ENCODE measurements around the gene SULT4A1.
A peak's percentile ranks its signal among the peaks of the same experiment; 100 is the strongest.
"Not testable (repeated sequence)": the region's sequence is repeated elsewhere in the genome, so short reads cannot be mapped to it uniquely, and the experiment has no call there.

The SULT4A1 gene

DNA sequence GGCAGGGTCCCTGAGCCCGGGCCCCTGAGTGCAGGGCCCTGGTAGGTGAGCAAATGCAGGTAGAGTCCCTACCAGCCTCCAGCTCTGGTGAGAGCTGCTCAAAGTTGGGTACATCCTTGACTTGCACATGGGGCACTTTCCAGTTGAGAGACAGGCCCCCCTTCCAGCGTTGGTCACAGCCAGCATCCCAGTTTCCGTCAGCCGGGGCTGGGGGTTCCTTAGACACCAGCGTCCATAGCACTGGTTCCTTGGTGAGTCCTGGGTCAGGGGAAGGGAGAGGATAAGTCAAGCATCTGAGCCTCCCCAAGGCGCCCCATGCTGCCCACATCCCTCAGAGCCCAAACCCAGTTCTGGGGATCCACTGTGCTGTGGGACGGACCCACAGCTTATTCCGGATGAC is 23.9 kb upstream of the SULT4A1 start:
- DNase-seq (ENCODE audit: low spot score): no peak

DNA sequence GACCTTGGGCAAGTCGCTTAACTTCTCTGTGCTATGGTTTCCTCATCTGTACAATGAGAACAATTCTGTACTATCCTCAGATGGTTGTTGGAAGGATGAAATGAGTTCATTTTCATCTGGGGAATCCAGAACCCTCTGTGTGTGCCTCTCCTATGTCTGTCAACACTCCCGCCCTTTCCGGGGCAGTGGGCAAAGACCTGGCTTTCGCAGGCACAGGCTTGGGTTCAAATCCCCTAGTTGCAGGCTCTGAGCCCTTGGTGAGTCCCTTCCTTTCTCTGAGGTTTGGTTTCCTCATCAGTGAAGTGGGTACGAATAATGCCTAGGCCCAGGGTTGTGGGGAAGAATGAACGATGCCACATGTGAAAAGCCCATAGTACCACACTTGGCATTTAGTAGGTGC is 23.5 kb upstream of the SULT4A1 start:
- DNase-seq (ENCODE audit: low spot score): no peak

DNA sequence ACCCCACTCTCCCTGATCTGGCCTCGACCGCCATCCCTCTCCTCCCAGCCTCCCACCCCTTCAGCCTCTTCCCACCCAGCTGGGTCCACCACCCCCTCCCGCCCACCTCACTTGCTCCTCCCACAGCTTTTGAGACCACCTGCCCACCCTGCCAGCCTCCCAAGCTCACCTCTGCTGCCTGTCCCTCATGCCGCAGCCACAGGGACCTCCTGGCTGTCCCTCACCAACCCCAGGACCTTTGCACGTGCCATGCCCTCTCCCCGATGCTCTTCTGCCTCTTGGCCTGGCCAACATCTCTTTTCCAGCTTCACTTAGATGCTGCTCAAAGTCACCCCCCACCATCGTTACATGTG is 23.0 kb upstream of the SULT4A1 start:
- no peak for DNase-seq (ENCODE audit: low spot score)

DNA sequence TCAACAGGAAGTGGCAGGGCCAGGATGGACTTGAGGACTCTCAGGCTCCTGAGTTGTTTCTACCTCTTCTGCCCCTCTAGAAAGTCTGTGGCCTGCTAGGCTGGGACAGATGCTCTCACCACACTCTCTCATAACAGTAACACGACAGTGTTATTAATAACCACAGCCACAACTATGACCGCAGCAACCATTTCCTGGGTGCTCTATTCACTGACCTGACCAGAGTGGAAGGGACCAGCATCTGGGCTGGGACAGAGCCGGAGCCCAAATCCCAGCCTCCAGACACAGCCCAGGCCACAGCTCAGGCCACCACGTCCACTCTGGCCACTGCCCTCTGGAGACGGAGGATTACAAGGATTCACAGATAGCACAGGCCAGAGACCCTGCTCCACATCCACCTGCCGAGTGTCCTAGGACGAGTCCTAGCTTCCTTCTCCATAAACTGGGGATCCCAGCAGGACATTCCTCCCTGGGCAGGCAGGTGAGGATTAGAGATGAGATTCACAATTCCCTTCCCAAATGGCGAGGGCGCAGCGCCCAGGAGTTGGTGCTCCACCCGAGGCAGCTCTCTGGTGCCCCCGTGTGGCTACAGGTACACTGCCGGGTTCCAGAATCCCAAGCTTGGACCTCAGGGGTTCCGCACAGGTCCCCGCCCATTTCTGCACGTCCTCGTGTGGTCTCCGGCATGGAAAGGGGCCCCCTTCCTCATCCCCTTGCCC is 22.4 kb upstream of the SULT4A1 start:
- DNase-seq (ENCODE audit: low spot score): peak; percentile 66

DNA sequence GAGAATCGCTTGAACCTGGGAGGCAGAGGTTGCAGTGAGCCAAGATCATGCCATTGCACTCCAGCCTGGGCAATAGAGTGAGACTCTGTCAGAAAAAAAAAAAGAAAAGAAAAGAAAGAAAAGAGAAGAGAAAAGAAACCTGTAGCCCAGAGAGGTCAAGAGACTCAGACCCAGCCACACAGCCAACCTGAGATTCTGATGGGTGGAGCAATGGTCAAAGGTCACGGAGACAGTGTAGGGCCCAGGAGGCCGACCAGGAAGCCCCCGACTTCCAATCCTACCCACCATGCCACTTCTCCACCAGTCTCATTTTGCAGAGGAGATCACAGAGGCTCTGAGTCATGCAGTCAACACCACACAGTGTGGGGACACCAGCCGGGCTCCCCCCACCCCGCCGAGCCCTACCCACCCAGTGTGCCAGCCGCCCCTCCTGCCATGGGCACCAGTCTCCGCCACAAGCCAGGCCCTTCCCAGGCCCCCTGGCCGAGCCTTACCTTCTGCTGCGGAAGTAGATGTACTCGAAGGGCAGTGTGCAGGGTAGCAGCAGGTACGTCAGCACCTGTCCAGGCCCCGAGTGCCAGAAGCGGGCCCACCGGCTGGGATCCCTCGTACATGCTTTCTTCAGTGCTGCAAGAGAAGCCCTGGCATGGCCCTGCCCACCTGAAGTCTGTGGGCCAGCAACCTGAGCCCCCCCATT is 21.6 kb upstream of the SULT4A1 start:
- no peak for DNase-seq (ENCODE audit: low spot score)

DNA sequence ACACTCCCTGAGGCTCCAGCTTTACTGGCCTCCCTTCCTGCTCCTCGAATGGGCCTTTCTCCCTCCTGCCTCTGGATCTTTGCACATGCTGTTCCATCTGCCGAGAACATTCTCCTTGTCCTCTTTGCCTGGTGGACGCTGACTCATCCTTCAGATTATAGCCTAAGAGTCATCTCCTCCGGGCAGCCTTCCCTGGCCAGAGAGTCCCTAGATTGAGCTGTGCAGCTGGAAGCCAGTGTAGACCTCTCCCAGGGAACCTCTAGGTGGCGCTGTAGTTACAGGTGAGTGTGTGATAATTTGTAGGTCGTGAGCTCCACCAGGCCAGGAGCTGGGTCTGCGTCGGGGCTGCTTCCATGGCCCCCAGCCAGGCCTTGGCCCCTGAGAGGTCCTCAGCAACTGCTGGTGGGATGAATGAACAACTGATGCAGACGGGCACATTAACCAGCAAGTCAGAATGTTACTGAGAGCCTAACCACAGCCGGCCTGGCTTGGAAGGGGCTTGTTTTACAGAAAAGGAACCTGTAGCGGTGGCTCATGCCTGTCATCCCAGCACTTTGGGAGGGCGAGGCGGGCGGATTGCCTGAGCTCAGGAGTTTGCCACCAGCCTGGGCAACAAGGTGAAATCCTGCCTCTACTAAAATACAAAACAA is 20.8 kb upstream of the SULT4A1 start:
- peak; percentile 75 for DNase-seq (ENCODE audit: low spot score)

DNA sequence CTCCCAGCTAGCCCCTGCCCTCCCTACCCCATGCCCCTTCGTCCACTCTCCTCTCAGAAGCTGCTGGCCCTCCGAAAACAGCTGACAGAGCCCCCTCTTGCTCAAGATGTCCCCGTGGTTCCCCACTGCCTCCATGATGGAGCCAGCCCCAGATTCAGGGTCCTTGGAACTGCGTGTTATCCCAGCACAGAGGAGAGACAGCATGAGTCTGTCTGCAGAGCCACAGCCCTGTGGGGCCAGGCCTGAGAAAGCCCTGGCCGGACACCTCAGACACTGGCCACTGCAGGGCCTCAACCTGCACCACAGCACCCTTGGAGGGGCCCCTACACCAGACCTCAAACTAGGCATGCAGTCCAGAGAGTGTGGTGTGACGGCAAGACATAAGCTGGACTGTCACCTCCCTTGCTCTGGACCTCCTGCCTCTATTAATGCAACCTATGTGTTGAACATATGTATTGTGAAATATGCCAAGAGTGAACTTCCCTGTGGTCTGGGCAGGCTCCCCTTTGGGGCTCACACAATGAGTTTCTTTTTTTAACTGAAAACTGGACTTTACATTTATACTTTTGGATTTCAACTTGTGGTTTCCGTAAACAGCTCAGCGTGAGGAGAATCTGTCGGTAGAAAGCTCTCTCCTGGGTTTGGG is 19.9 kb upstream of the SULT4A1 start:
- DNase-seq (ENCODE audit: low spot score): no peak

DNA sequence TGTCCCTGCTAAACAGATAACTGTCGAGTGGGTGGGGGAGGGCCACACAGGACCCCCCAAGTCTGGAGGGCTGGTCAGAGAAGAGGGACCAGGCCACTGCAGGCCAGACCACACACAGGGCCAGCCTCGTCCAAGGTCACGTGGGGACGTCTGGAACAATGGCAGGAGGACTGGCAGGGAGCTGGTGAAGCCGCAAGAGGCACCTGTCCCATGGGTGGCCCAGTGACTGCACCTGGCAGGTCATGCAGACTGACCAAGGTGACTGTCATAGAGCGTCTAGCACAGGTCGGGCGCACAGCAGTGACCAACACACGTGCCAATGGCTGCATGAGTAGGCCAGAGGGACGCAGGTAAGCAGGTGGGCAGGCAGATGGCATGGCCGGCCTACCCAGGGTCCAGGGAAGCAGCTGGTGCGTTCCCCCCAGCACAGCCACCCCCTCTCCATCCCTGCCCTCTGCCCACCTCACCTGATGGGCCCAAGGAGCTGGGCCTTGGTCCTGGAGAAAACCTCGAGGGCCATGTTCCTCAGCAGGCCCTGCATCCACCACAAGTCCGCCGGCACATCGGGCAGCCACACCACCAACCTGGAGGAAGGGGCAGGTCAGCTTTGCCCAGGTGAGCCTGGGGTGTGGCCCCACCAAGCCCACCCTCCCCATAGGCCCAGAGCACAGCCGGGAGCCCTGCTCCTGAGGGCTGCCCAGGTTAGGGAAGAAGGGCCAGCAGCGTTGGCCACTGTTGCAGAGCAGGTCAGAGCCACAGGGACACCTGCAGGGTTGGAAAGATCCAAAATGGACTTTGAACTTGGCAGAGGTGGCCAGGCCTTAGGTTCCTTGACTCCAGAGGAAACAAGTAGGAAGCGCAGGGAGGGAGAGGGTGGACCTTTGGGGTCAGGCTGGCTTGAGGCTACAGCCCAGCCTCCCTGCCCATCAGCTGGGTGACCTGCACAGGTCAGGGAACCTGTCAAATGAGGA is 19.1 kb upstream of the SULT4A1 start:
- DNase-seq (ENCODE audit: low spot score): no peak

DNA sequence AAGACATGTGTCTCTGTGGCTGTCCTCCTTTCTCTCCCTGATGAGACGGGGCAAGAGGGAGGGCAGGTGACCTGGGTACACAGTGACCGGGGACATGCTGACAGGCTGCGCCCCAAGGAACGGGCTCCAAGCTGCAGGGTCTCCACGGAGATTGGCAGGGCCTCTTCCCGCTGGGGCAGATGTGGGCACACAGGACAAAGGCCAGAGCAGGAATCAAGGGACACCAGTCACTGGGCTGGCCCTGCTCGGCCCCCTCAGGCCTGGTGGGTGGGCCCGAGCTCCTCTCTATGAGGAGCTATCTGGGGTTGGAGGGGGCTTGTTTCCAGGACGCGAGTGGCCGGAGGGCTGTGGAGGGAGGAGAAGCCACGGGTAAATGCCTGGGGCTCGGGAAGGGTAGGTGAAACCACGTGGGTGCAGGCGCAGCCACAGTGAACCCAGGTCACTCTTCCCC is 18.3 kb upstream of the SULT4A1 start:
- DNase-seq (ENCODE audit: low spot score): no peak

DNA sequence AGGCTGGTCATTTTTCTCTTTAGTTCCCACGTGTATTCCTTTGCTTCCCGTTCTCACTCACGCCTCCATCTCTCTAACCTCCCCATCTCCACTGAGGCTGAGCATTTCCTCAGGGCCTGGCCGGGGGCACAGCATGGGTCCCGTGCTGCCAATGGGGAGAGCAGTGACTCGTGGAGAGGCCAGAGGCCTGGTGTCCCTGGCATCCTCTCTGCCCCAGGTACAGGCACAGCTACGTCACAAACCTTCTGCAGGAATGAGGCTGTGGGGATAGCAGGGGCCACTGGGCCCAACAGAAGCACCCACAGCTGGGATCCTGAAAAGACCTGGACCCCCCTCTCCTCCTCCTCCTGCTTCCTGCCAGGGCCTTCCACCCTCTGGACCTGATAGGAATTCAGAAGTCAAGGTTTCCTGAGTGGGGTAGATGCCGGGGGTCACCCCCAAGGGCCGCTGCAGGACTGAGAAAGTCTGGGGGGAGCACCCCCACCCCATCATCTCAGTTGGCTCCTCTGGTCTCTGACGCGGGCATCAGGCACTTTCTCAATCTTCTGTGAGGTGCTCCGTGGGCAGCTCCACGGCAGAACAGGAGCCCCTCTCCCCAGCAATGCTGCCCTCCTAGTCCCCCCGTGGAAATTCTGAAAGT is 17.7 kb upstream of the SULT4A1 start:
- no peak for DNase-seq (ENCODE audit: low spot score)

DNA sequence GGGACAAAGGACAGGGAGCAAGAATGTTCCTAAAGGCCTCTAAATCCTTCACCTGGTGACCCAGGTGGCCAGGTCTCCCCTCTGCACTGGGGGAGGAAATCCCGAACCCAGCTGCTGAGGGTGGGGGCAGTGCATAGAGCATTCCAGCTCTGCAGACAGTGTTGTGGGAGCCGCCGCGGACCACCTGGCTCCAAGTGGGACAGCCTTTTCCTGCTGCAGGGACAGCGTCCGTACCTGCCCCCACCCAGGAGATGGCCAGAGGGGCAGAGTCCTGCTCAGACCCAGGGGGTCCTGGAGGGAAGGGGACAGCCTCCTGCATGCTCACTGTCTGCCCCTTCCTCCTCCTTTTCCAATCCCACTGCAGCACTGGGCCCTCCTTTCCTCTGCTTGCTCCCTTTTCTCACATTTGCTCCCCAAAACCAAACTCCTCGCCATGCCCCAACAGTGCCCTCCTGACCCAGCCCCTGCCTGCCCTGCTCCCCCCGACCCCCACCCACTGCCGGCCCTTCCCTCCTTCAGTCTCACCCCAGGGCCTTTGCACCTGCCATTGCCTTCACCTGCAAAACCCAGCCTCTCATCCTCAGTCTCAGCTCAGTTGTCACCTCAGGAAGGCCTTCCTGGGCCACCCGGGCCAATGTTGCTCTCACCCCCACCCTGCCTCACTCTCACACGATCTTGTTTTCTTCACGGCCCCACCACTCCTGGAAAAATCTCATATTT is 16.7 kb upstream of the SULT4A1 start:
- DNase-seq (ENCODE audit: low spot score): no peak

DNA sequence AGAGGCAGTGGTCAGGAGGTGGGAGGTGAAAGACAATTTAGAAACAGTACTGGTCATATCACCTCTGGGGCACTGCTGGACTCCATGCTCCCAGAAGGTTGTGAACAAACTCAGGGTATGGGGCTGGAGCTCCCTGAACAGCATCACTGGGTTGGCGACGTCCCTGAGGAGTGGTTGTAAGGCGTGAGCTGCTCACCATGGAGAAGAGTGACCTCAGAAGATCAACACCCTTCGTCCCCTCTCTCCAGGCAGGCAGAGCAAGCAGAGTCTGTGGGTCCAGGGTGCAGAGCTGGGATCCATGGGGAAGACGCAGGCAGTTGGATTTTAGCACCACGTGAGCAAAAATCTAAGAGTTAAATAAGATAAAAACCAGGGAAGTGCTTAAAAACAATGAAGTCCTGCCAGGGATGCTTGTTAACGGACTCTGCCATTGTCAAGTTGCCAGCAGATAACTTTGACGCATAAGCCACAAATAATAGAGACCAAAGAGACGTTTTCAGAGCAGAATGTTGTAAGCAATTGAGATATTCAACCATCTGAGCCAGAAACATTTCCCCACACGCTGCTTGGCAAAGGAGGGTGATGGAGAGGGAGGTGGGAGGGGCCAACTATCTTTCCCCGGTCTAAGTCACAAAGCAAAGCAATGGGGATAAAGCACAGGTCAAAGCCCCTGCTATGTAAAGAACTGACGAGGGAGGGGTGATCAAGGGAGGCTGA is 15.9 kb upstream of the SULT4A1 start:
- no peak for DNase-seq (ENCODE audit: low spot score)

DNA sequence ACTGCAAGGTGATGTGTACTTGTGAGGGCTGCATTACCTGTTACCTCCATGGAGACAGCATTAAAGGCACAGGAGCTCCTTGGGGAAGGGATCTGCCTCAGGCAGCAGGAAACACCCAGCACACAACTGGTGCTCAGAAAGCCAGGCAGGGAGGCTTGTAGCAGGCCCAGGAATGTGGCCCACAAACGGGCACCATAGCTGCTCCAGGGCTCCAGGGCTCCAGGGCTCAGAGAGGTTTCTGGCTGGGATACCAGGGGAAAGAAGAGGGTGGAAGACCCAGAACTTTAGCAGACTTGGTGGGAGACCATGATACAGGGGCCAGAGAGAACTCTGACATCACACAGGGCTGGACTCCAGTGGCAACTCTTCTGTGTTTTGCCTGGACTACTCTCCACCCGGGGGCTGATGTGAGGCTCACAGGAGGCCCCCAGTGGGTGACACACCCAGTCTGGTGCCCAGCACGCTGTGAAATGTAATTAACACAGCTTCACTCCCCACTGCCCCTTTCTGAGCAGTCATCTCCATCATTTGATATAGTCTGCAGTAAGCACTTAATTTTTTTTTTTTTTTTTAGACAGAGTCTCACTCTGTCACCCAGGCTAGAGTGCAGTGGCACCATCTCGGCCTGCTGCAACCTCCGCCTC is 14.7 kb upstream of the SULT4A1 start:
- no peak for DNase-seq (ENCODE audit: low spot score)

DNA sequence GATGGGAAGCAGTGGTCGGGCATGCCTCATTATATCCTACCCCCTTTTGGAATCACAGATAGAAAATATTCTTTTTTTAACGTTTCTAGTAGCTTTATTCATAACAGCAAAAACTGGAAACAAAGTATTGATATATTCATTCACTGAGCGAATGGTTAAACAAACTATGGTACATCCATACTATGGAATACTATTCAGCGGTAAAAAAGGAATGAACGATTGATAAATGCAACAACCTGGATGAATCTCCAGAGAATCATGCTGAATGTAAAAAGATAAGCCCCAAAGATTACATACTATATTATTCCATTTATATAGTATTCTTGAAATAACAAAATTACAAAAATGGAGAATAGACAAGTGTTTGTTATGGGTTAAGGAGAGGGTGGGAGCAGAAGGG is 7.5 kb upstream of the SULT4A1 start:
- no peak for DNase-seq (ENCODE audit: low spot score)

DNA sequence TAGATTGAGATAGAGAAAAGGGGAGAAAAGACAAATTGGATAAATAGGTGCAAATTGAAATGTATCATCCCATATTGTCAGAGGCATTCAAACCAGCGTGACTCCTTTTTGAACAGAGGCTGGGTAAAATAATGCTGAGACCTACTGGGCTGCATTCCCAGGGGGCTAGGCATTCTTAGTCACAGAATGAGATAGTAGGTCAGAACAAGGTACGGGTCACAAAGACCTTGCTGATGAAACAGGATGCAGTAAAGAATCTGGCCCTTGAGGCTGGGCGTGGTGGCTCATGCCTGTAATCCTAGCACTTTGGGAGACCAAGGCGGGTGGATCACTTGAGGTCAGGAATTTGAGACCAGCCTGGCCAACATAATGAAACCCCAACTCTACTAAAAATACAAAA is 6.7 kb upstream of the SULT4A1 start:
- DNase-seq (ENCODE audit: low spot score): not testable (repeated sequence)

DNA sequence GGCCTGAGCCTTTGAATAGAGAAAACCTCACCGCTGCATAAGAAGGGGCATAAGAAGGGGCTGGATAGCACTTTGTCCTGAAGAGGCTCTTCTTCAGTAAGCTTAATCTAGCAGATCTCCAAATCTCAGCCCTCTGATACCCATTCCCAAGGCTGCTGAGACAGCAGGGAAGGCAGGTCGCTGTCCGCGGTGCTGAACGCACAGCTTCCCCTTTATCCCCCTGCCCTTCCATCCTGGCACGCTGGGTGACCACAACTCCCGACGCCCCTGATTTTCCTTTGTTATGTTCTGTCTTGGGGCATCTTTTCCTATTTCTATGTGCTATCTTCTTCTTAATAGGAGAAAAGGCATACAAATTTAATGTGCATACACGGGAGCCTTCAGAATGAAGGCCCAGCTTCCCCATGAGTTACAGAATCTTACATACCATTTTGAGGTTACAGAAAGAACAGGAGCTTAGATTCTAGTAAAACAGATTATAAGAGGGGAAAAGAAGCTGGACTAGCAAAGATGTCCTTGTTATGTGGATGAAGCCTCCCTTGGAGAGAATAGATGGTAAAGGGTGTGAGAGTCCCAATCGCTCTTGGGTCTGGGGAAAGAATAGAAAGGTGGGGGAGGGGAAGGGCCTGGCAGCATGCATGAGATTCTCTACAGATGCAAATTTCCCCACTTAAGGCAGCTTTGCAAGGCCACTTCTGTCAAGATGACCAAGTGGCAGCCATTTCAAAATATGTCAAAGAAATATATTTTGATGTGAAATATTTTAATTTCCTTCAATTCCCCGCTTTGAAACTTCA is 5.7 kb upstream of the SULT4A1 start:
- DNase-seq (ENCODE audit: low spot score): no peak

DNA sequence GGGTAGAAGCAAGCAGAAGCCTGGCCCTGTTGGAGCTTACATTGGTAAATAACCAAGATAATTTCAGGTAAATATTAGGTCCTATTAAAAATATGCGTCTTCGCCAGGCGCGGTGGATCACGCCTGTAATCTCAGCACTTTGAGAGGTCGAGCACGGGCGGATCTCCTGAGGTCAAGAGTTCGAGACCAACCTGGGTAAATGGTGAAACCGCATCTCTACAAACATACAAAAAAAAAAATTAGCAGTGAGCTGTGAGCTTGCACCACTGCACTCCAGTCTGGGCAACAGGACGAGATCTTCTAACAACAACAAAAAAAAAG is 529 bp upstream of the SULT4A1 start:
- no peak for DNase-seq (ENCODE audit: low spot score)

DNA sequence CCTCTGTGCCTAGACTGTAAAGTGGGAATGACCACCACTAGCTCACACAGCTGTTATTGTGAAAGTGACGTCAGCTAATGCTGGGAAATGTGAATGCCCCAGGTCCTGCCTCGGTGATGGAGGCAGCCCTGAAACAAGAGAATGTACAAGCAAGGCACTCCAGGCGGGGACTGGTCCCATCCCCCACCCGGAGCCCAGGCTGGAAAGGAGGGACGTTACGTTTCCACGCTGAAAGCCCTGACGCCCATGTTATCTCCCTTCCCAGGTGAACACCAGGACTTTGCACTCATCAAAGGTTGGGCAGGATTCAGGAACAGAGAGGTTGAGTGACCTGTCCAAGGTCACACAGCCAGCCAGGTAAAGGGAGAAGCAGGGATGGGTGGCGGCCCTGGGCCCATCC is 784 bp downstream of the SULT4A1 start:
- DNase-seq (ENCODE audit: low spot score): no peak

DNA sequence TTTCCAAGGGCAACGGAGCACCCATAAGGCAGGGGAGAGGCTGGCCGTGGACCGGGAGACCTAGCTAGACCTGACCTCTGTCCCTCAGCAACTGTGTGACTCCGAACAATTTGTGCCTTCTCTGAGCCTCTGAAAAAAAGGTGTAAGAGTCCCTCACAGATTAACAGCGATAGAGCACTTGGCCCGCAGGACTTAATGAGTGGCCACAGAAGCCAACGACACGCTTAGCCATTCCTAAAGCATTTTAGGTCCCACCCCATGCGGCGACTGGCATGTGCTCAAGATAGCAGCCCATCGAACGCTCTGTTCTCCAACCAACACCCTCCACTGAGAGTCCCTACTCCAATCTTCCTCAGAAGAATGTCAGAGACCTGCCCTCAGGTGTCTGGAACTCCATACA is 1.5 kb downstream of the SULT4A1 start:
- DNase-seq (ENCODE audit: low spot score): no peak

All from hematopoietic multipotent progenitor cell treated with erythropoietin and hydrocortisone succinate and interleukin-3 and kit ligand, for 15 days (in vitro differentiated cells).